Loucy (cell line): ENCODE results near the gene MPPE1.

ENCODE experiments used
- EZH2phosphoT487 ChIP-seq: fragments of 200-600 bp; IDR thresholded peaks from 2 replicates; pipeline ENCODE4 v1.6.1; 2018; ENCODE audit warnings: antibody characterized with exemption, mild to moderate bottlenecking, moderate library complexity, borderline replicate concordance
- TF ChIP-seq, protein P1 (sequence below): fragments of 200-600 bp; sonication (generic); conservative IDR thresholded peaks from 2 replicates; pipeline ENCODE4 v1.5.1; 2014; ENCODE audit warnings: mild to moderate bottlenecking, antibody characterized with exemption, low read length

DNA sequence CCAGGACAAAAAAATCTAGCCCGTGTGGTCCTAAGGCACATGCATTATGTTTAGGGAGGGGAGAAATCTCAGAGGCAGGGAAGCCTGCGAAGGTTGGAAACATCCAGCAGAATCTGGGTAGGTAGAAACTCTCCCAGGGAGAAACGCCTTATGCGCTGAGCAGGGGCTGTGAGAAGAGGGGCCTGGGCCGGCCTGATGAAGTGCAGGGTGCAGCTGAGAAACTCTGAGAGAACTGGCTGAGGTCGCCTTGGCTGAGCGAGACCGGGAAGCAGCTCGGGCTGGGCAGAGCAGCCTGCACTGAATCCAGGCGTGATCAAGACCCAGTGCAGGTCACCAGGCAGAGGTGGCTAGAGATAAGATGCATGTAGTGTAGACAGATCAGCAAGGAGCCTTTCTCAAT is 41.8 kb downstream of the MPPE1 start:
- TF ChIP-seq, protein P1, sequence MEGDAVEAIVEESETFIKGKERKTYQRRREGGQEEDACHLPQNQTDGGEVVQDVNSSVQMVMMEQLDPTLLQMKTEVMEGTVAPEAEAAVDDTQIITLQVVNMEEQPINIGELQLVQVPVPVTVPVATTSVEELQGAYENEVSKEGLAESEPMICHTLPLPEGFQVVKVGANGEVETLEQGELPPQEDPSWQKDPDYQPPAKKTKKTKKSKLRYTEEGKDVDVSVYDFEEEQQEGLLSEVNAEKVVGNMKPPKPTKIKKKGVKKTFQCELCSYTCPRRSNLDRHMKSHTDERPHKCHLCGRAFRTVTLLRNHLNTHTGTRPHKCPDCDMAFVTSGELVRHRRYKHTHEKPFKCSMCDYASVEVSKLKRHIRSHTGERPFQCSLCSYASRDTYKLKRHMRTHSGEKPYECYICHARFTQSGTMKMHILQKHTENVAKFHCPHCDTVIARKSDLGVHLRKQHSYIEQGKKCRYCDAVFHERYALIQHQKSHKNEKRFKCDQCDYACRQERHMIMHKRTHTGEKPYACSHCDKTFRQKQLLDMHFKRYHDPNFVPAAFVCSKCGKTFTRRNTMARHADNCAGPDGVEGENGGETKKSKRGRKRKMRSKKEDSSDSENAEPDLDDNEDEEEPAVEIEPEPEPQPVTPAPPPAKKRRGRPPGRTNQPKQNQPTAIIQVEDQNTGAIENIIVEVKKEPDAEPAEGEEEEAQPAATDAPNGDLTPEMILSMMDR = no peak
- no peak for TF ChIP-seq EZH2phosphoT487
